Measurements from ENCODE around the gene MYH7. TPM values are rescaled to one million over a fixed set of nuclear protein-coding genes. Genes with fewer than 3 reads are reported as not detected.

The MYH7 gene
- total and polyA plus RNA-seq, 2 of the 4 experiments (the other 2 are of a cell fraction) = not detected

GRCh38 chr14:23396781-23397407 is 38.6 kb downstream of the MYH7 start:
- no peak overlapping the region for H2AFZ ChIP-seq (replicated peaks; ENCODE audit: low read length, poor library complexity)
- no TSS peak for BruUV-seq (replicated peaks)
- CTCF ChIA-PET = no interaction called here
- H3K9me1 ChIP-seq (ENCODE audit: insufficient read depth, low read length) = peaks cover 2% of the 10 kb centered on the region; the same call in 1 of the 2 replicates
- H4K8ac ChIP-seq (ENCODE audit: low read depth in 2 of 2, low read length in 2 of 2) = no peak overlapping the region
- no peak overlapping the region for H2BK120ac ChIP-seq (ENCODE audit: low read depth, low read length)
- H2BK15ac ChIP-seq (ENCODE audit: low read depth, low read length) = no peak overlapping the region
- DNase-seq (no peak), ATAC-seq (ENCODE audit: low read depth) (no peak)
- H3K14ac ChIP-seq (replicated peaks; ENCODE audit: low read depth, low read length) = no peak overlapping the region
- H2BK20ac ChIP-seq (ENCODE audit: low read depth, low read length) = no peak overlapping the region
- H2AK5ac ChIP-seq (ENCODE audit: low read depth, low read length) = no peak overlapping the region
- H2AK9ac ChIP-seq (replicated peaks; ENCODE audit: low read depth, low read length, poor library complexity) = no peak overlapping the region
- peaks cover 12% of the 10 kb centered on the region for H3K27me3 ChIP-seq (ENCODE audit: control insufficient read depth, insufficient read depth, low read length)
- intact Hi-C loops (cut with micrococcal nuclease) (no loop called here), dilution Hi-C loops (cut with HindIII; ENCODE audit: low sequenced_read_pairs, unreplicated experiment) (no loop called here), in situ Hi-C loops (cut with MboI; ENCODE audit: low sequenced_read_pairs) (no loop called here)
- no peak overlapping the region for H2BK5ac ChIP-seq (ENCODE audit: low read depth, low read length, poor library complexity, severe bottlenecking)
- H4K91ac ChIP-seq (ENCODE audit: insufficient read depth, low read depth, low read length) = no peak overlapping the region
- H3K18ac ChIP-seq (ENCODE audit: low read depth, low read length) = no peak overlapping the region
- H3K79me1 ChIP-seq (ENCODE audit: low read depth in 1 of 2, low read length in 2 of 2) = no peaks in the 10 kb centered on the region
- H3K4ac ChIP-seq (ENCODE audit: low read depth, low read length) = no peak overlapping the region
- H3K4me1 ChIP-seq (ENCODE audit: control insufficient read depth, insufficient read depth, low read length) = no peaks in the 10 kb centered on the region
- WGBS, 2 experiments (ENCODE audit: extremely low coverage in 2 of 2, insufficient read length in 1 of 2) = 67% methylated on average over 1 of the region's 10 CpGs; no CpG with 5 or more reads in 1 of the 2 experiments
- POLR2A ChIA-PET (ENCODE audit: unreplicated experiment) = no interaction called here
- H3K36me3 ChIP-seq (ENCODE audit: control insufficient read depth, insufficient read depth, low read length) = no peaks in the 10 kb centered on the region
- TF ChIP-seq NFE2L2 (IDR thresholded peaks at IDR 0.05; ENCODE audit: low read depth, low read length) (no peak), MXI1 (IDR thresholded peaks at IDR 0.05; ENCODE audit: borderline replicate concordance, low read depth, low read length) (no peak), MAFK (IDR thresholded peaks at IDR 0.05; ENCODE audit: low read depth, low read length) (no peak), FOS (IDR thresholded peaks at IDR 0.05; ENCODE audit: low read depth, low read length) (no peak), CTCF (conservative IDR thresholded peaks at IDR 0.05; ENCODE audit: low read depth, low read length) (no peak), USF2 (IDR thresholded peaks at IDR 0.05; ENCODE audit: low read depth, low read length) (no peak), CEBPB (IDR thresholded peaks at IDR 0.05; ENCODE audit: low read depth, low read length) (no peak), RFX5 (IDR thresholded peaks at IDR 0.05; ENCODE audit: low read depth, low read length) (no peak)
- no peak overlapping the region for H3K23ac ChIP-seq (ENCODE audit: low read depth, low read length)
- H3K4me2 ChIP-seq (ENCODE audit: low read depth, low read length) = no peak overlapping the region
- no peaks in the 10 kb centered on the region for H4K20me1 ChIP-seq (ENCODE audit: insufficient read depth, low read length)
- no peaks in the 10 kb centered on the region for H3K9me3 ChIP-seq (ENCODE audit: control insufficient read depth, insufficient read depth, low read length)
- no peak overlapping the region for H3K4me3 ChIP-seq (ENCODE audit: insufficient read depth, low read depth, low read length)
- H3K56ac ChIP-seq (ENCODE audit: extremely low read depth, insufficient read depth, low read length) = no peak overlapping the region
- H4K5ac ChIP-seq (ENCODE audit: low read depth, low read length) = no peak overlapping the region
- no peak overlapping the region for H3K9ac ChIP-seq (ENCODE audit: low read depth, low read length)
- H3K27ac ChIP-seq (ENCODE audit: insufficient read depth, low read length) = no peak overlapping the region
